PC-3 (cell line): Measurements from ENCODE around the gene ACVR1B. TPM values are rescaled to one million over a fixed set of nuclear protein-coding genes. Genes with fewer than 3 reads are reported as not detected.

Source experiments
- ATAC-seq: fragments of 200-7000 bp; cut with Tn5 transposase; 2 replicates; pipeline ENCODE4 v1.9.1; 2020; ENCODE audit warnings: mild to moderate bottlenecking, moderate library complexity
- BruUV-seq: library from RNA; stranded (reverse); fragments of 400-500 nt; replicated peaks from 2 replicates; lab custom pipeline; 2021; lab: Mats Ljungman, UMichigan
- CTCF ChIA-PET: fragments of 300-600 bp; sonication (Branson Sonifier 250); formaldehyde crosslinking; loops from one replicate; lab custom pipeline; 2022; ENCODE audit warnings: antibody characterized with exemption; lab: Charles Lee
- POLR2A ChIA-PET: fragments of 300-600 bp; sonication (Branson Sonifier 250); formaldehyde crosslinking; loops from one replicate; lab custom pipeline; 2022; ENCODE audit warnings: antibody characterized with exemption; ENCODE audit not compliant: unreplicated experiment; lab: Charles Lee
- DNase-seq: peaks from one replicate; pipeline ENCODE4 v3.0.0-alpha.2; 2015
- H2AFZ ChIP-seq: fragments of 300-600 bp; sonication (generic); 2 replicates; pipeline ENCODE4 v1.6.0; 2016; ENCODE audit warnings: antibody characterized with exemption, low read length
- H3F3A ChIP-seq: fragments of 300-600 bp; sonication (generic); one replicate; pipeline ENCODE4 v1.6.0; 2017; ENCODE audit warnings: antibody characterized with exemption, low read length, control low read depth, mild to moderate bottlenecking; ENCODE audit not compliant: unreplicated experiment
- H3K27ac ChIP-seq: fragments of 300-600 bp; sonication (generic); 2 replicates; pipeline ENCODE4 v1.5.1; 2016; ENCODE audit warnings: mild to moderate bottlenecking, low read length
- H3K27me3 ChIP-seq: fragments of 300-600 bp; sonication (generic); 2 replicates; pipeline ENCODE4 v1.6.1; 2016; ENCODE audit warnings: low read length, mixed read lengths
- H3K36me3 ChIP-seq: fragments of 300-600 bp; sonication (generic); 2 replicates; pipeline ENCODE4 v1.6.1; 2016; ENCODE audit warnings: low read depth, mixed run types, low read length, mixed read lengths
- H3K4me1 ChIP-seq: fragments of 300-600 bp; sonication (generic); 2 replicates; pipeline ENCODE4 v1.5.1; 2016; ENCODE audit warnings: low read length; ENCODE audit not compliant: insufficient read depth
- H3K4me2 ChIP-seq: fragments of 300-600 bp; sonication (generic); 2 replicates; pipeline ENCODE4 v1.6.0; 2016; ENCODE audit warnings: low read length
- H3K4me3 ChIP-seq: fragments of 300-600 bp; sonication (generic); 2 replicates; pipeline ENCODE4 v1.5.1; 2016; ENCODE audit warnings: mild to moderate bottlenecking, low read length, mixed read lengths
- H3K79me2 ChIP-seq: fragments of 300-600 bp; sonication (generic); 2 replicates; pipeline ENCODE4 v1.6.1; 2017; ENCODE audit warnings: low read length, mixed read lengths
- H3K9ac ChIP-seq: fragments of 300-600 bp; sonication (generic); 2 replicates; pipeline ENCODE4 v1.6.0; 2016; ENCODE audit warnings: mild to moderate bottlenecking, low read length
- H3K9me2 ChIP-seq: fragments of 300-600 bp; sonication (generic); replicated peaks from 2 replicates; pipeline ENCODE4 v1.6.1; 2016; ENCODE audit warnings: mixed run types, low read length, mixed read lengths
- H3K9me3 ChIP-seq: fragments of 300-600 bp; sonication (generic); 2 replicates; pipeline ENCODE4 v1.6.1; 2016; ENCODE audit warnings: low read length, mixed read lengths
- H4K20me1 ChIP-seq: fragments of 300-600 bp; sonication (generic); 2 replicates; pipeline ENCODE4 v1.6.1; 2016; ENCODE audit warnings: low read length, mixed read lengths
- CTCF ChIP-seq: fragments of 300-600 bp; sonication (generic); conservative IDR thresholded peaks from 2 replicates; pipeline ENCODE4 v1.5.1; 2017; ENCODE audit warnings: antibody characterized with exemption, low read depth, mild to moderate bottlenecking, low read length
- EZH2 ChIP-seq: fragments of 300-600 bp; sonication (generic); IDR thresholded peaks from one replicate; pipeline ENCODE4 v1.6.1; 2017; ENCODE audit warnings: antibody characterized with exemption, mild to moderate bottlenecking, low read length; ENCODE audit not compliant: unreplicated experiment
- EZH2phosphoT487 ChIP-seq: fragments of 300-600 bp; sonication (generic); IDR thresholded peaks from 2 replicates; pipeline ENCODE4 v1.6.1; 2018; ENCODE audit warnings: mild to moderate bottlenecking, antibody characterized with exemption, low read length, borderline replicate concordance
- intact Hi-C: fragments of 100-400 bp; cut with micrococcal nuclease; formaldehyde crosslinking; loops from 2 replicates; pipeline ENCODE4 v1.9.0; 2023
- total RNA-seq: library from RNA; depleted of rRNA; stranded (reverse); fragments of >200 nt; gene quantifications from 2 replicates; pipeline ENCODE4 v1.2.3, GENCODE V29; 2014

ACVR1B gene
- total RNA-seq, 1 experiment from 2014 or later: 9.8 TPM

GRCh38 chr12:52015532-52016041 is 64.1 kb downstream of the ACVR1B start:
- CTCF ChIA-PET: no interaction called here
- Histone ChIP-seq H4K20me1 (no peaks in the 10 kb centered on the region), H3K9me3 (no peaks in the 10 kb centered on the region), H3K9me2 (no peaks in the 10 kb centered on the region), H3K4me2 (no peak overlapping the region), H3K9ac (no peak overlapping the region), H3K79me2 (no peaks in the 10 kb centered on the region), H3K4me3 (no peak overlapping the region), H3K27ac (no peak overlapping the region), H3K36me3 (no peaks in the 10 kb centered on the region), H3K27me3 (no peaks in the 10 kb centered on the region), H2AFZ (no peak overlapping the region), H3F3A (no peaks in the 10 kb centered on the region), H3K4me1 (no peaks in the 10 kb centered on the region)
- POLR2A ChIA-PET: no interaction called here
- ATAC-seq (no peak), DNase-seq (no peak)
- no TSS peak for BruUV-seq
- intact Hi-C loops: no loop called here
- TF ChIP-seq EZH2 (no peak), CTCF (no peak), EZH2phosphoT487 (no peak)

GRCh38 chr12:52018433-52019112 is 67.1 kb downstream of the ACVR1B start:
- POLR2A ChIA-PET: no interaction called here
- H3F3A ChIP-seq: no peaks in the 10 kb centered on the region
- CTCF ChIA-PET: interaction anchor here (1.0 kb wide), 1 partner anchor 15 kb away, joined by 3 read pairs; no protein-coding TSS in a partner anchor
- TF ChIP-seq EZH2: no peak
- TF ChIP-seq EZH2phosphoT487: no peak
- TF ChIP-seq CTCF: no peak
- peaks cover 7% of the 10 kb centered on the region for H3K4me1 ChIP-seq
- no peaks in the 10 kb centered on the region for H4K20me1 ChIP-seq
- ATAC-seq (no peak), DNase-seq (no peak)
- no TSS peak for BruUV-seq
- no peak overlapping the region for H3K9ac ChIP-seq
- no peak overlapping the region for H3K4me3 ChIP-seq
- no peak overlapping the region for H3K4me2 ChIP-seq
- no peak overlapping the region for H2AFZ ChIP-seq
- no peaks in the 10 kb centered on the region for H3K27me3 ChIP-seq
- H3K27ac ChIP-seq: no peak overlapping the region
- no peaks in the 10 kb centered on the region for H3K36me3 ChIP-seq
- intact Hi-C loops: no loop called here
- H3K9me2 ChIP-seq: no peaks in the 10 kb centered on the region
- H3K9me3 ChIP-seq: no peaks in the 10 kb centered on the region
- no peaks in the 10 kb centered on the region for H3K79me2 ChIP-seq

- Histone ChIP-seq H3K79me2 (no peaks in the 10 kb centered on the region), H3K27me3 (no peaks in the 10 kb centered on the region), H3F3A (no peaks in the 10 kb centered on the region), H3K27ac (no peak overlapping the region), H3K4me3 (no peak overlapping the region), H3K36me3 (no peaks in the 10 kb centered on the region), H3K9ac (no peak overlapping the region), H3K4me1 (peaks cover 11% of the 10 kb centered on the region), H3K9me2 (no peaks in the 10 kb centered on the region), H3K9me3 (no peaks in the 10 kb centered on the region), H2AFZ (no peak overlapping the region), H4K20me1 (no peaks in the 10 kb centered on the region), H3K4me2 (no peak overlapping the region)
- ChIA-PET POLR2A (no interaction called here), CTCF (interaction anchor here (1.0 to 1.9 kb wide), 2 partner anchors 15 kb away, joined by 3 to 9 read pairs; no protein-coding TSS in a partner anchor)
- no peak for TF ChIP-seq EZH2phosphoT487
- no peak for TF ChIP-seq EZH2
- no peak for TF ChIP-seq CTCF
- DNase-seq: no peak
- intact Hi-C loops: no loop called here
- ATAC-seq: no peak
- BruUV-seq: no TSS peak
Observed at GRCh38 chr12:52019113-52019770, 67.7 kb downstream of the ACVR1B start.
